Ovary (tissue), 3 donors: ENCODE results near the gene IGSF9.

Experiments used
- EP300 ChIP-seq: sonication (generic); formaldehyde crosslinking; IDR thresholded peaks from one replicate; pipeline ENCODE4 v1.6.1; 2017; ENCODE audit warnings: antibody characterized with exemption
- POLR2A ChIP-seq: fragments of 450-650 bp; IDR thresholded peaks from one replicate; pipeline ENCODE4 v1.6.1; 2017; ENCODE audit warnings: antibody characterized with exemption, mild to moderate bottlenecking, moderate library complexity
- TF ChIP-seq, protein P1 (sequence below), 3 donors: fragments of 450-650 bp in 2 of 3; fragments of 200-600 bp in 1 of 3; IDR thresholded peaks; one replicate each; pipeline versions ENCODE4 v1.5.1 to v1.8.0; 2016 to 2022; ENCODE audit warnings: antibody characterized with exemption in 3 of 3, mild to moderate bottlenecking in 1 of 3
- donor health status: DM: no; HTN: no; CAD: no.

GRCh38 chr1:159880430-159880829, 65.0 kb downstream of the IGSF9 start:
- TF ChIP-seq POLR2A: no peak
- TF ChIP-seq EP300: no peak
- TF ChIP-seq, protein P1, sequence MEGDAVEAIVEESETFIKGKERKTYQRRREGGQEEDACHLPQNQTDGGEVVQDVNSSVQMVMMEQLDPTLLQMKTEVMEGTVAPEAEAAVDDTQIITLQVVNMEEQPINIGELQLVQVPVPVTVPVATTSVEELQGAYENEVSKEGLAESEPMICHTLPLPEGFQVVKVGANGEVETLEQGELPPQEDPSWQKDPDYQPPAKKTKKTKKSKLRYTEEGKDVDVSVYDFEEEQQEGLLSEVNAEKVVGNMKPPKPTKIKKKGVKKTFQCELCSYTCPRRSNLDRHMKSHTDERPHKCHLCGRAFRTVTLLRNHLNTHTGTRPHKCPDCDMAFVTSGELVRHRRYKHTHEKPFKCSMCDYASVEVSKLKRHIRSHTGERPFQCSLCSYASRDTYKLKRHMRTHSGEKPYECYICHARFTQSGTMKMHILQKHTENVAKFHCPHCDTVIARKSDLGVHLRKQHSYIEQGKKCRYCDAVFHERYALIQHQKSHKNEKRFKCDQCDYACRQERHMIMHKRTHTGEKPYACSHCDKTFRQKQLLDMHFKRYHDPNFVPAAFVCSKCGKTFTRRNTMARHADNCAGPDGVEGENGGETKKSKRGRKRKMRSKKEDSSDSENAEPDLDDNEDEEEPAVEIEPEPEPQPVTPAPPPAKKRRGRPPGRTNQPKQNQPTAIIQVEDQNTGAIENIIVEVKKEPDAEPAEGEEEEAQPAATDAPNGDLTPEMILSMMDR (IDR thresholded peaks at IDR 0.05): no peak
